Activated gamma-delta T cell treated with anti-CD3 and anti-CD28 coated beads, Interleukin-2, amount 50 U/mL, for 16 hours (primary cell): ENCODE data around the gene GAS7.
"Not testable (repeated sequence)": the region's sequence is repeated elsewhere in the genome, so short reads cannot be mapped to it uniquely, and the experiment has no call there.

Experiments used
- DNase-seq: peaks from one replicate; pipeline ENCODE4 v3.0.0-alpha.2; 2020; ENCODE audit warnings: low read depth

The GAS7 gene

DNA sequence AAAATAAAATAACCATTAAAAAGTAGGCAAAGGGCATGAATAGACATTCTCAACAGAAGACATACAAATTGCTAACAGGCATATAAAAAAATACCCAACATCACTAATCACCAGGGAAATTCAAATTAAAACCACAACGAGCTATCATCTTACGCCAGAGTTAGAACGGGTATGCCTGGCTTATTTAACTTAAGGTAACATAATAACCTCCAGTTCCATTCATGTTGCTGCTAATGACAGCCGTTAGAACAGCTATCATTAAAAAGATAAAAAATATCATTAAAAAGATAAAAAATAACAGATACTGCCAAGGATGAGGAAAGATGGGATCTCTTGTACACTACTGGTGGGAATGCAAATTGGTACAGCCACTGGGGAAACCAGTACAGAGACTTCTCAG, 89.3 kb downstream of the GAS7 start:
- no peak for DNase-seq

DNA sequence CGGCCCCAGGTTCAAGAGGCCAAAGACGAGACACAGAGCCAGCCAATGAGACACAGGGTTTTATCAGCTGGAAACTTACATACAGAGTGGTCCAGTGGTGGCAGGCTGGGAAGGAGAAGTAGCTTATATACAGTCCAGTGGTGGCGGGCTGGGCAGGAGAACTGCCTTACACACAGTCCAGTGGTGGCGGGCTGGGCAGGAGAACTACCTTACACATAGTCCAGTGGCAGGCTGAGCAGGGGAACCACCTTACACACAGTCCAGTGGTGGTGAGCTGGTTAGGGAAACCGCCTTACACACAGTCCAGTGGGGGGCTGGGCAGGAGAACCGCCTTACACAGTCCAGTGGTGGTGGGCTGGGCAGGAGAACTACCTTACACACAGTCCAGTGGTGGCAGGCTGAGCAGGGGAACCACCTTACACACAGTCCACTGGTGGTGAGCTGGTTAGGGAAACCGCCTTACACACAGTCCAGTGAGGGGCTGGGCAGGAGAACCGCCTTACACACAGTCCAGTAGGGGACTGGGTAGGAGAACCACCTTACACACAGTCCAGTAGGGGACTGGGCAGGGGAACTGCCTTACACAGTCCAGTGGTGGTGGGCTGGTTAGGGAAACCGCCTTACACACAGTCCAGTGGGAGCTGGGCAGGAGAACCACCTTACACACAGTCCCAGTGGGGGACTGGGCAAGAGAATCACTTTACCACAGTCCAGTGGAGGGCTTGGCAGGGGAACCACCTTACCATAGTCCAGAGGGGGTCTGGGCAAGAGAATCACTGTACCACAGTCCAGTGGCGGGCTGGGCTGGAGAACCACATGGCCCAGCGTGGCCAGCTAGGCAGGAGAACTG, 90.9 kb downstream of the GAS7 start:
- no peak for DNase-seq

DNA sequence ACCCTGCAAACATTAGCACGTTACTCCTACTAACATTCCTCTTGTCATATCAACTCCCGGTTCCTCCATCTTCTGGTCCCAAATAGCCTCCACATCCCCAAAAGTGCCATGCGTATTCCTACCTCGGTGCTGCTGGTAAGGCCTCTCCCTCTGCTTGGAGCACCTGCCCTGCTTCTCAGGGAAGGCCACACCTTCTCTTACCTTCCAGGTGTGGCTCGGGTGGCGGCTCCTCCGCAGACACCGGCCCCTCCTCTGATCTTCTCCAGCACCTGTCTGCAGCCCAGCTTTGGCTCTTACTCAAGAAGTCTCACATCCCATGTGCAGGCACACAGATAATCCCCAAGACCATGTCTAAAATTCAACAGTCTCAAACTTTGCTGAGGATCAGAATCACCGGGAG, 92.3 kb downstream of the GAS7 start:
- no peak for DNase-seq

DNA sequence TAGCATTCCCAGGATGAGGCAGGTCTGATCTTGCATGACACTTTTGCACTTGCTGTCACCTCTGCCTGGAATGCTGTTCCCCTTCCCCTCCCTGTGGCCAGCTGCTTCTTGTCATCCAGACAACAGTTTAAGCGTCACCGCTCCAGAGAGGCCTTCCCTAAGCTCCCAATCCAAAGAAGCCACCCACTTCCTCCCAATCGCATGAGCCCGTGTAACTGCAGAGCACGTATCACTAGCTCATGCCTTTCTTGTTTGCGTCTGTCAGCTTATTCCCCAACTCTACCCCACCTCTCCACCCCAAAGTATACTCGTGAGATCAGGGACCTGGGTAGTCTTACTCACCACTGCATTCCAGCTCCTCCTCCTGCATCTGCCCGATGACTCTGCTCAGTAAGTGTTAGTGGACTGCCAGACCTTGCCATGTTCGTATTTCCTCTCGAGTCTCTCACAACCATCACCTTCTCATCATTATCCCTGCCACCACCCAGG, 92.8 kb downstream of the GAS7 start:
- DNase-seq = no peak

DNA sequence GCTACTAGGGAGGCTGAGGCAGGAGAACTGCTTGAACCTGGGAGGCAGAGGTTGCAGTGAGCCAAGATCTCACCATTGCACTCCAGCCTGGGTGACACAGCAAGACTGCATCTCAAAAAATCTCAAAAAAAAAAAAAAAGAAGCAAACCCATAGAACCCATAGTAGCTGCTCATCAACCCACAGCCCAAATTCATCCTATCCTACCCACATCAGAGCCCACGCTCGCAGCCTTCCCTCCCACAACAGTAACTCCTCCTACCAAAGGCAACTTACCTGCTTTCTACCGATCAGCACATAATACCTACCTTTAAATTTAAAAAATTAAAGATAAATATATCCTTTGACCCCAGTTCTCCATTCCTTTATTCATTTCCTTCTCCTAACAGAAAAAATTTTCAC, 94.7 kb downstream of the GAS7 start:
- no peak for DNase-seq

DNA sequence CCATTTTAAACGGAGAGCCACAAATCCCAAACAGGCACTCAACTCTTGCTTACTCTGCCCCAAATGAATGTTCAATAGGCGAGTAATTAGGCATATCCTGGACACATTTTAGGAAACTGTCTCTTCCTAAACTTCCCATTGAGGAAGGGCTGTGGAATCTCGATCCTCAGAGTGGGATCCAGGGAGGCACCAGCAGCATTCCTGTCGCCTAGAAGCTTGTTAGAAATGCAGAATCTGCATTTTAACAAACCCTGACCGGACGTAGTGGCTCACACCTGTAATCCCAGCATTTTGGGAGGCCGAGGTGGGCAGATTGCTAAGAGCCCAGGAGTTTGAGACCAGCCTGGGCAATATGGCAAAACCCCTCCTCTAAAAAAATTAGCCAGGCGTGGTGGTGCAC, 95.6 kb downstream of the GAS7 start:
- DNase-seq = no peak

DNA sequence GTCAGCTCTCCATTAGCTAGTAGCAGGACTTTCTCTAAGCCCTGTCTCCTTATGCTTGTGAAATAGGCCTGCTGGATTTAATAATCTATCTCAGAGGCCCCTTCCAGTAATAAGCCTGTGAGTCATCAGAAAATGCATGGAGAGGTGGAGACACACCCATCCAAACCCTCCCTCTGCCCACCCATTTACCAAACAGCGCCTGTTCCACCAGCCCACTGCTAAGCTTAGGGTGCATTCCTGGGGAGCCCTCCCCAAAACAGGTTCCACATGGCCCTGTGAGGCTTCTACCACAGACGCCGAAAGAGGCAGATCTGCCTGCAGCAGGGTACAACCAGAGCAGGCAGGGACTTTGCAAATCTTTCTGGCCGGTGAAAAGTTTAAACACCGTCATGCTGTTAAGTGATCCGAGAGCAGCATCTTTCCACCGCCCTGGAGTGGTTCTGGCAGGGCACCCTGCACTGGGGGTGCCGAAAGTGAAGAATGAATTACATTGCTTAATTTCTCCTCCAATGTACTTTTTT, 99.3 kb downstream of the GAS7 start:
- DNase-seq = no peak

DNA sequence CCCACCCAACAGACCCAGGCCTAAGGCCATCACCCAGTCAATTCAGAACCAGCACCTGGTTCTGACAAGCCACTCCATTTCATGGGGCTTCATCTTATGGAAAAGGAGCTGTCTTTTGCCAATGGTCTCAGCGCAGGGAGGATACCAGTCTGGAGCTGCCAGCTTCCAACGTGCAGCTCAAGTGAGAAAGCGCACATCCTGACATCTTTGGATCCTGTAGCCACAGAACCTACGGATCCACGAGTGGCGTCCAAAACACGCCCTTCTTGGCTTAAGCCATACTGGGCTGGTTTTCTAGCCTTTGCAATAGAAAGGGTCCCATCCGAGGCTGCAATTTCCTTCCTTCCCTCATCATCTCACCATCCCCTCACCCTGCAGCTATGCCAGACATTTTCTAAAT, 101.8 kb downstream of the GAS7 start:
- no peak for DNase-seq

DNA sequence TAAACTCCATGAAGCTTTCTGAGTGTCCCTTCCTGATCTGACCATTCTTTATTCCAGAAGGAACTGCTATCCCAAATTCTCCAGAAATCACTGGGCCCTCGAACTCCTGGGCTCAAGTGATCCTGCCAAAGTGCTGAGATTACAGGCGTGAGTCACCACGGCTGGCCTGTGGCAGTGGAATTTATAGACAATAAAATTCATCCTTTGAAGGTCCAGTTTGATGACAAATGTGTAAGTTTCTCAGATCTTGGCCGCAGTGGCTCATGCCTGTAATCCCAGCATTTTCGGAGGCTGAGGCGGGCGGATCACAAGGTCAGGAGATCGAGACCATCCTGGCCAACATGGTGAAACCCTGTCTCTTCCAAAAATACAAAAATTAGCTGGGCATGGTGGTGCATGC, 103.1 kb downstream of the GAS7 start:
- DNase-seq = not testable (repeated sequence)

DNA sequence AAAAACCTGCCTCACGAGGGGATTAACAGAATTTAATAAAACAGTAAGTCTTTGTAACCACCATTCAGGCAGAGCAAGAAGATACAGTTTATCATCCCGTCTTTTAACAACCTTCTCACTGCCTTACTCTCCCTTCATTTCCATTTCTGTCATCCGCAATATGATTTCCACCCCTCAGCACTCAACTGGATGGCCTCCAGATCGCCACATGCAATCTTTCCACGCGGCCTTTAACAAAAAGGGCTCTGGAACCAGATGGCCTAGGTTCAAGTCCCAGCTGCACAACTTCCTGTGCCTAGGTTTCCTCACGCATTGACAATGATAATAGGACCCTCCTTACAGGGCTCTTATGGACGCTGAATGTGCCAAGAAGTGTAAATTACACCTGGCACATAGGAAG, 103.6 kb downstream of the GAS7 start:
- no peak for DNase-seq

DNA sequence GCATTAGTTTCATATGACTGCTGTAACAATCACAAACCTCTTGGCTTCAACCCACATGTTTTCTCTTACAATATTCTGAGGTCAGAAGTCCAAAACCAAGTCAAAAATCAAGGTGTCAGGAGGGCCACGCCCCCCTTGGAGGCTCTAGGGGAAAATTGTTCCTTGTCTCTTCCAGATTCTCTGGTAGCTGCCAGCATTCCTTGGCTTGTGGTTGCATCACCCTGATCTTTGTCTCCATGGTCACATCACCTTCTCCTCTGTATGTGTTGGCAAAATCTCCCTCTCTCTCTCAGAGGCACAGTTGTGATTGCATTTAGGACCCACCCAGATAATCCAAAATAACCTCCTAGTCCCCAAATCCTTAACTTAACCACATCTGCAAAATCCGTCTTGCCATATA, 105.8 kb downstream of the GAS7 start:
- DNase-seq = no peak

DNA sequence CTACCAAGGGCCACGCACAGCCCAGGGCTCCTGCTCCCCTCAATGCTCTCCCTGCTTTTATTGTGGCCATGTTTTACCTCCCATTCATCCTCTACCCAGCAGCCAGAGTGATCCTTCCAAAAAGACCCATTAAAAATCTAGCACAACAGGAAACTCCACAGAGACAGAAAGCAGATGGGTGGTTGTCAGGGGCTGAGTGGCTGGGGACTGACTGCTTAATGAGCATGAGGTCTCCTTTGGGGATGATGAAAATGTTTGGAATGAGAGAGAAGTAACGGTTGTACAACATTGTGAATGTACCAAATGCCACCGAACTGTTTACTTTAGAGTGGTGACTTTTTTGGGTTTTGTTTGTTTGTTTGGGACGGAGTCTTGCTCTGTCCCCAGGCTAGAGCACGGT, 107.4 kb downstream of the GAS7 start:
- no peak for DNase-seq

DNA sequence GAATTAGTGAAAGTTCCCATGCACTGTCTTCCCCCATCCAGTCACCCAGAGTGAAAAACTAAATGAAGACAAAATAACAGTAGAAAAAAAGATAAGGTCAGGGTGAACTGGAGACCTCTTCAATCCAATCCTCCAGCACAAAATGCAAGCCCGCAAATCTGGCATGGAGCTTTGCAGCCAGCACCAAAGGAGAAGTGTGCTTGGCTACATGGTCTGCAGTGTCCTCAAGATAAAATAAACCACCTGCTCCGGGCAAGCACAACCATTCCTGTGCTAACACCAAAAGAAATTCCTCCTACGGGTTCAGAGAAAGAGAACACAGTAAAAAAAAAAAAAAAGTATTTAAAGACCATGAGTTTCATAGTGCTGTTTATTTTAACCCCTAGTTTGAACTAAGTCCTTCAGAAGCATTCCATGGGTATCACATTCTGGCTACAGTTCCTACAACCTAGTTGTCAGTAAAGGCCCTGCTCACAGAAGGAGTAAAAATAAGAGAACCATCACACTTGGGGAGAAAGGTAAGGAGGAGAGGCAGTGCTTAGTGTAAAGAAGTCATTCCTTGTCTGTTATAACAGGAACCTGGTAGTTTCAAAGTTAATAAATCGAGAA, 109.1 kb downstream of the GAS7 start:
- no peak for DNase-seq

DNA sequence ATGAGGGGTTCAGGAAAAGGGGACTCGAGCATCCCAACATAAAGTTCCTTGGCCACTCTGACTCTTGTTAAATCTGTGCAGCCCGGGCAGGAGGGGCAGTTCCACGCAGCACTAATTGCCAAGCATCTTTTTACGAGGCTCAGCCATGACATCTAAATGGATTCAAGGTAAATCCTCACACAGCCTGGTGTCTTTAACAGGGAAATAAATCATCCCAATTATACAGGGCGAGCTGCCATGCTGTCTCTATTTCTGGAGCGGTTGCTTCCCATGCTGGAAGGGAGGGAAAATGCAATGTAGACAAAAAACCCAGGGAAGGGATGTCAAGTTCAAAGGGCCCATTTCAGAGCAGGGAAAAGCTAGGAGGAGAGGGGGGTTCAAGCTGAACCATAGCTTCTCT, 110.0 kb downstream of the GAS7 start:
- no peak for DNase-seq

DNA sequence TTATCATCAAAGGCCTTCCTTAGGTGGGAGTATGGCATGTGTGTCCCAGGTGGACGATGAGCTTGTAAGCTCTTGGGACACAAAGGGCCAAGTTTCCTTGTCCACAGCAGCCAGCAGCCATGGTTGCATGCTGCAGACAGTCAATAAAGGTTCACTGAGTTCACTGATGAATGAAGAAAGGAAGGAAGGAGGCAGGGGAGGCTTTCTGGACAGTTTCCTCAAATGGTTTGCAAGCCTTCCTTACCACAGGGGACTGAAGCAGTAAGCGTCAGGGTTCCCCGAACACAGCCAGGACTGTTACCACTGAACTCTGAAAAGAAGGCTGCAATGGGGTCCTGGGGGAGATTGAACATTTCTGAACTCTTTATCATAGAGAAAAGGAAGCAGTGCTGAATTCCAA, 111.1 kb downstream of the GAS7 start:
- no peak for DNase-seq

DNA sequence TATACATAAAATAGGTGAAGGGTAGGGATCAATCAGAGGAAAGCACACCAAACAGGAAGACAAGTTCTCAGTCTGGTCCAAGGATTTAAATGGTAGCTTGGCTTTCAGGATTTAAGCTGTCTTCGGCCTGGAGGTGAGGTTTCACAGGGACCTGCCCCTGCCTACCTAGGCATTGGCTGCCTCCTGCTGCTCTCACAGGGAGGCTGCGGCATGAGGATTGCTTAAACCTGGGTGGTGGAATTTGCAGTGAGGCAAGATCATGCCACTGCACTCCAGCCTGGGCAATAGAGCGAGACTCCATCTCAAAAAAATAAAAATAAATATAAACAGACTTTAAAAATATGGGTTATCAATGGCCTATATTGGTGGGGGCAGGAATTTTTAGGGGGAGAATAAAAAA, 114.5 kb downstream of the GAS7 start:
- DNase-seq = no peak

DNA sequence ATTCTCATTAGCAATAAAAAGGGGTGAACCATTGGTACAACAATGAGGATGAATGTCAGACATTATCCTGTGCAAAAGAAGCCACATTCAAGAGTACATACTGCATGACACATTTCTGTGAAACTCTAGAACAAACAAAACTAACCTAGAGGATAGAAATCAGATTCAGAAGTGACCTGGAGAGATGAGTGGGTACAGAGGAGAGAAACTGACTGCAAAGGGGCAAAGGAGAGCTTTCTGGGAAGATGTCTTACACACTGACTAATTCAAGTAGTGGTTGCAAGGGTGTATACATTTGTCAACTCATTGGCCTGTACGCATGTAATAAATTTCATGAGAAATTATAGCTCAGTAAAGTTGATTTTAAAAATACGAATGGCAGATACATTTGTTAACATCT, 115.6 kb downstream of the GAS7 start:
- DNase-seq = no peak

DNA sequence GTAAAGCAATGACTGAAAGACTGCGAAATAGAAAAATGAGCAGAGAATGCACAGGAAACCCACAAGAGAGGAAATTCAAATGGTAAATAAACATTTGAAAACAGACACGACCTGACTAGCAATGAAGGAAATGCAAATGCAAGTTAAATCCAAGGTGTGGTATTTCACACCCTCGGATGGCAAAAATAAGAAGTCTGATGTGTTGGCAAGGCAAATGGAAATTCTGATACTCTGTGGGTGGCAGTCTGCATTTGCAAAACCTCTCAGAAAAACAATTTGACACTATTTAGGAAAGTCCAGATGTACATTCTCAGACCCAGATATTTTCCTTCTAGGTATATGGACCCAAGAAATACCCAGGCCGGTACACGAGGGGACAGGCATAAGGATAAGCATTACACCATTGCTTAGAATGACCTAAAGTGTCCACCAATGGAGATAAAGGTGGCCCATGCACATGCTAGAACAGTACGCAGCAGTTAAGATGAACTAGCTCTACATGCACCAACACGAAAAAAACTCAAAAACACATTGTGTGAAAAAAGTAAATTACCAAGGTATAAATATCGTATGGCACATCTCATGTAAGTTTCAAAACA, 116.7 kb downstream of the GAS7 start:
- peak; percentile 26 for DNase-seq

DNA sequence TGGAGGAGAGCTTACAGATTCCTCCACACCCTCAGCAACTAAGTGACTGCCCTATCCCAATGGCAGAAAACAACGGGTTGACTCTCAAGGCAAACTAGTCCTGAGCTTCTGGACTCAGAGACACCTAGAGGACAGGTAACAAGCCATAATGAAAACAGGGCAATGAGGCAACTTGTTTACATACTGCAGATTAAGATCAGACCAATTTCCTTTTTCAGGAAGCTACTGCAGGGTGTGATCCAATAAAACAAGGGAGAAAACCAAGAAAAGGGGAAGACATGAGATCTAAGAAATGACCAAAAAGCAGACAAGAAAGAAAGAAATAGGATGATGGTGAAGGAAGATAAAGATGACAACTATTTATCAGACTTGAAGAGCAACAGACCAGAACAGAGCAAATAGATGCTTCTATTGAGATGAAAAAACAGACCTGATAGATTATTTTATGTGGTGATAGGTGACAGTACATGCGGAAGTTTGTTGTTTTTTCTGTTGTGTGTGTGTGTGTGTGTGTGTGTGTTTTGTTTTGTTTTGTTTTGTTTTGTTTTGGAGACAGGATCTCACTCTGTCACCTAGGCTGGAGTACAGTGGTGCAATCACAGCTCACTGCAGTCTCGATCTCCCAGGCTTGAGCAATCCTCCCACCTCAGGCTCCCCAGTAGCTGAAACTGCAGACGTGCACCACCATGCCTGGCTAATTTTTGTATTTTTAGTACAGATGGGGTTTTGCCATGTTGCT, 120.7 kb downstream of the GAS7 start:
- peak; percentile 19 for DNase-seq

DNA sequence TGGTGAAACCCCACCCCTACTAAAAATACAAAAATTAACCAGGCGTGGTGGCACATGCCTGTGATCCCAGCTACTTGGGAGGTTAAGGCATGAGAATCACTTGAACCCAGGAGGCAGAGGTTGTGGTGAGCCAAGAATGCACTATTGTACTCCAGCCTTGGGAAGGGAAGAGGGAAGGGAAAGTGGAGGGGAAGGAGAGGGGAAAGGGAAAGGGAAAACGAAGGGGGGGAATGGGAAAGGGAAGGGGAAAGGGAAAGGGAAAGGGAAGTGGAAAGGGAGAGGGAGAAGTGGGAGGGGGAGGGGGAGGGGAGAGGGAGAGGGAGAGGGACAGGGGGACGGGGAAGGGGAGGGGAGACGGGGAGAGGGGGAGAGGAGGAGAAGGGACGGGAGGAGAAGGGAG, 122.5 kb downstream of the GAS7 start:
- DNase-seq = no peak

DNA sequence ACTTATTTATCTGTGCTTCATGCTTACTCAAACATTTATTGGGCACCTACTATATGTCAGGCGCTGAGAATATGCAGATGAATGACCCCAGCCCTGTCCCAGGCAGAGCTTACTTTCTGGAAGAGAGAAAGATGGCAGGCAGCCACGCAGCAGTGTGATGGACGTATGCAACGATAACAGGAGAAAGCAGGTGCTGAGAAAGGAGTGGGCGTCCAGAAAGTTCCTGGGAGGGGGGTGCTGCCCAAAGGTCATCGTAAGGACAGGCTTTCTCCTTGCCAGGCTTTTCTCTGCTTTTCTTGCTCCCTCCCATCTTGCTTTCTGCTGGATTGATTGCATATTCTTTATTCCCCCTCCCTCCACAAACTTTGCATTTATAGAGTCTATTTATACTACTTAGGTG, 124.5 kb downstream of the GAS7 start:
- no peak for DNase-seq
